GOT3 (cell line): ENCODE results near the gene KRTAP4-16.
"Not testable (repeated sequence)": the region's sequence is repeated elsewhere in the genome, so short reads cannot be mapped to it uniquely, and the experiment has no call there.

Experiments
- DNase-seq: peaks from one replicate; lab custom pipeline; 2025; ENCODE audit warnings: mixed read lengths; lab: John Stamatoyannopoulos, UW

Gene KRTAP4-16

DNA sequence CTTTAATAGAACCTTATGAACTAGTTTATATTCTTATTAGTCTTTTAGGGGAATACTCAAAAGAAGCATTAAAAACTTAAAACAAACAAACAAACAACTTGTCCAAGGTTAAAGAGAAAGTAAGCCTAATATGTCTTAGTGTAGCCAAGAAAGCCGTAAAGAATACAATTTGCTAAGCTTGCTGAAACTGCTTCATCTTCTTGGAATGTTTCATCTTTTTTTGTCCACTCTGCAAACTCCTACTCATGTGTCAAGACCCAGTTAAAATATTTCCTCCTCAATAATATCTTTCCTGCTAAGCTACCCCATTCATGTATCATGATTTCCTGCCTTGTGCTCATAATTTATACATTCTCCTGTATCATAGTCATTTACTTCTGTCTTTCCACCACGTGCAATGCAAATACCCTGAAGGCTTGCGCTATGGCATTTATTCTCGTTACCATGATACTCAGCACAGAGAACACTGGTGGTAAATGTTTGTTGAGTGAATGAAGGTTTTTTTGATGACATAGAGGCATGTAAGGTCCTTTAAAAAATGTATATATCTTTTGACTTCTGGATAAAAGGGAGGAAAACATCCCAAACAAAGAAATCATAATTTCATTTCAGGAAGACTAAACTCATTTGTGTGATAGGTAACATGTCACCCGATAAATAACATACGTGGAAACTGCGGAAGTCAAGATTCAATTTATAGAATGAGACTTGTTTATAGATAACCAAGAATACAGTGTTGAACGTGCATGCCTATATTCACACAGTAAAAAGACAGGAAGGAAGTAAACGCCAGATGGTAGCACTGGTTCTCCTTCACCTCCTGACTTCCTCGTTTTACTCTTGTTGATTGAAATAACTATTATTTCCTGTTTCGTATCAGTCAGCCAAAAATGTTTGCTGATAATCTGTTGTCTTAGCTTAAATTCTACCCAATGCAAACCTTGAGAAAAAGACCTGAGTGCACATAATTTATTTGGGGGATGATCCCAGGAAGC lies 18.0 kb upstream of the KRTAP4-16 start:
- DNase-seq, result not testable (repeated sequence)

- DNase-seq, result no peak
These were observed 16.7 kb upstream of the KRTAP4-16 start for GRCh38 chr17:41118721-41119120.

DNA sequence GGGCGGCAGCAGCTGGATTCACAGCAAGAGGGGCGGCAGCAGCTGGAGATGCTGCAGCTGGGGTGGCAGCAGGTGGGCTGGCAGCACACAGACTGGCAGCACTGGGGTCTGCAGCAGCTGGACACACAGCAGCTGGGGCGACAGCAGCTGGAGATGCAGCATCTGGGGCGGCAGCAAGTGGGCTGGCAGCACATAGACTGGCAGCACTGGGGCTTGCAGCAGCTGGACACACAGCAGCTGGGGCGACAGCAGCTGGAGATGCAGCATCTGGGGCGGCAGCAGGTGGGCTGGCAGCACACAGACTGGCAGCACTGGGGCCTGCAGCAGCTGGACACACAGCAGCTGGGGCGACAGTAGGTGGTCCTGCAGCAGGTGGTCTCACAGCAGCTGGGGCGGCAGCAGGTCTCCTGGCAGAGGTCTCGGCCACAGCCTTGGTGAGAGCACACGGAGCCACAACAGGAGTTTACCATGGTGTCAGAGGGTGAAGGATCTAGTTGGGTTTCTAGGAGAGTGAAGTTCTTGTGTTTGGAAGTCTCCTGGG lies 15.9 kb upstream of the KRTAP4-16 start, which contains the start of gene KRTAP4-11:
KRTAP4-11 (minus strand) TSS at position 528 of the 541 bp plus-strand sequence; CDS start at position 470, 58 bp downstream.
- DNase-seq, result not testable (repeated sequence)

GRCh38 chr17:41116297-41116696 lies 14.3 kb upstream of the KRTAP4-16 start:
- DNase-seq, result no peak

GRCh38 chr17:41111151-41111885 lies 9.3 kb upstream of the KRTAP4-16 start:
- DNase-seq, result no peak

DNA sequence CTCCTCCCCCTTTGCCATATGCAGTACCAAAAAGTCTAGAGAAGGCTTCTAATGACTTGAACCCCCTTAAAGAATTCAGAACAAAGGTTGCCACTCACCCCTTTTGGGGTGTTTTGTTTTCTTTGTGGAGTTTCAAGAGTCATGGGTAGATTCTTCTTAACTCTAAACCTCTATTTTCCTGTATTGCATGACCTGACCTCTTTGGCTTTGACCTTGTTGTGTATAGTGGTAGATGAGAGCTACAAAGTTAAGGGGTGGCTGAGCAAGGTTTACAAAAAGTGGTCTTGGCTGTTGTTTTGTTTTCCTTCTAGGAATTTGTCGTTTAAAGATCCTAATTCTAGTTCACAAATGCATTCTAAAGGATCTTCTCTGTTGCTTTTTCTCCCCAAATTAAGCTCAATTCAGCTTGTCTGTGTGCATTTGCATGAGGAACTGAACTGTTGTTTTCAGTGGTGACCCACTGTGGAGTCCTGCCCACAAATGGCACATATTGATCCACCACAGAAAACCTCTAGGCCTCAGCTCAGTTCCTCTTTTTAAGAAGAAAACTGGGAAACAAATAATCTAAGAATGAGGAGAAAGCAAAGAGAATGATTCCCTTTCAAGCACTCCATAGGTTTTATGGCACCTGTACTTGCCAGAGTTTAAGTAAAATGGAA lies 6.8 kb upstream of the KRTAP4-16 start:
- DNase-seq, result not testable (repeated sequence)

GRCh38 chr17:41107941-41108450 lies 6.0 kb upstream of the KRTAP4-16 start:
- no peak for DNase-seq

DNA sequence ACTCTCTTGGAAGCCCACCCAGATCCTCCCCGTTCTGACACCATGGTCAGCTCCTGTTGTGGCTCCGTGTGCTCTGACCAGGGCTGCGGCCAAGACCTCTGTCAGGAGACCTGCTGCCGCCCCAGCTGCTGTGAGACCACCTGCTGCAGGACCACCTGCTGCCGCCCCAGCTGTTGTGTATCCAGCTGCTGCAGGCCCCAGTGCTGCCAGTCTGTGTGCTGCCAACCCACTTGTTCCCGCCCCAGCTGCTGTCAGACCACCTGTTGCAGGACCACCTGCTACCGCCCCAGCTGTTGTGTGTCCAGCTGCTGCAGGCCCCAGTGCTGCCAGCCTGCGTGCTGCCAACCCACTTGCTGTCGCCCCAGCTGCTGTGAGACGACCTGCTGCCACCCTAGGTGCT lies 3.3 kb upstream of the KRTAP4-16 start, which contains the start of gene KRTAP4-9:
KRTAP4-9 (plus strand) TSS at position 43 of the 400 bp plus-strand sequence; CDS start at position 43, 0 bp downstream.
- DNase-seq, result not testable (repeated sequence)

DNA sequence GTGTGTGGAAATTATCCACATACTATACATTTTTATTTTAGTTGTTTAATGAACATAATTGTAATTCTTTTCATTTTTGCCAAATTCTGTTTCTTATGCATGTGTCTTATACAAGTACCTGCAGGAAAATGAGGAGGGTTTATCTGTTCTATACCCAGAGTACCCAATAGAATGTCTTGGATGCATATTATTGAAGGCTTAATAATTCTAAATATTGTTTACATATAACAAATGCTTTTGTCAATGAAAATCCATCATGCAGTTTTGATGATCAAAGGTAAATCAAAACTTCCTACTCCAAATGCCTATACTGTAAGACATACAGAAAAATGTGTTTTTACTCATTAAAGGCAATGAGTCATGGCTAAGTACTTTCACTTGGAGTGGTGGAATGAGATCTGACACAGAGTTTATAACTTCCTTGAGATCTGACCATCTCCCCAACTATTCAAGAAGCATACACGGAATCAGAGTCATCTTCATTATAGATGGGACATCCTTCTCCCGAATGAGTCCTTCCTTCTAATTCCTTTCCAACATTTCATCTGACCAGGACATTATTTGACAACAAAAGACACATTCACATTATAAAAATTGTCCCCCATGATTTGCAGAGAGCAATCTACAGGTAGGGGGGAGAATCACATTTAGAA lies 2.5 kb upstream of the KRTAP4-16 start:
- not testable (repeated sequence) for DNase-seq

GRCh38 chr17:41103896-41104295 lies 1.9 kb upstream of the KRTAP4-16 start:
- DNase-seq, result no peak

DNA sequence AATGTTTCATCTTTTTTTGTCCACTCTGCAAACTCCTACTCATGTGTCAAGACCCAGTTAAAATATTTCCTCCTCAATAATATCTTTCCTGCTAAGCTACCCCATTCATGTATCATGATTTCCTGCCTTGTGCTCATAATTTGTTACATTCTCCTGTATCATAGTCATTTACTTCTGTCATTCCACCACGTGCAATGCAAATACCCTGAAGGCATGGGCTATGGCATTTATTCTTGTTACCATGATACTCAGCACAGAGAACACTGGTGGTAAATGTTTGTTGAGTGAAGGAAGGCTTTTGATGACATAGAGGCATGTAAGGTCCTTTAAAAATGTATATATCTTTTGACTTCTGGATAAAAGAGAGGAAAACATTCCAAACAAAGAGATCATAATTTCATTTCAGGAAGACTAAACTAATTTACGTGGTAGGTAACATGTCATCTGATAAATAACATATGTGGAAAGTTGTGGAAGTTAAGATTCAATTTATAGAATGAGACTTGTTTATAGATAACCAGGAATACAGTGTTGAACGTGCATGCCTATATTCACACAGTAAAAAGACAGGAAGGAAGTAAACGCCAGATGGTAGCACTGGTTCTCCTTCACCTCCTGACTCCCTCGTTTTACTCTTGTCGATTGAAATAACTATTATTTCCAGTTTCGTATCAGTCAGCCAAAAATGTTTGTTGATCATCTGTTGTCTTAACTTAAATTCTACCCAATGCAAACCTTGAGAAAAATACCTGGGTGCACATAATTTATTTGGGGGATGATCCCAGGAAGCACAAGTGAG lies 2.1 kb downstream of the KRTAP4-16 start:
- not testable (repeated sequence) for DNase-seq

GRCh38 chr17:41098481-41098880 lies 3.5 kb downstream of the KRTAP4-16 start:
- no peak for DNase-seq

- DNase-seq, result no peak
These were observed 4.0 kb downstream of the KRTAP4-16 start, which contains the start of gene KRTAP4-8 for GRCh38 chr17:41098042-41098441. Gene KRTAP4-8, minus strand, starts transcription at chr17:41098142. Its CDS starts 58 bp downstream, at chr17:41098084.

GRCh38 chr17:41096055-41096454 lies 6.0 kb downstream of the KRTAP4-16 start:
- no peak for DNase-seq

DNA sequence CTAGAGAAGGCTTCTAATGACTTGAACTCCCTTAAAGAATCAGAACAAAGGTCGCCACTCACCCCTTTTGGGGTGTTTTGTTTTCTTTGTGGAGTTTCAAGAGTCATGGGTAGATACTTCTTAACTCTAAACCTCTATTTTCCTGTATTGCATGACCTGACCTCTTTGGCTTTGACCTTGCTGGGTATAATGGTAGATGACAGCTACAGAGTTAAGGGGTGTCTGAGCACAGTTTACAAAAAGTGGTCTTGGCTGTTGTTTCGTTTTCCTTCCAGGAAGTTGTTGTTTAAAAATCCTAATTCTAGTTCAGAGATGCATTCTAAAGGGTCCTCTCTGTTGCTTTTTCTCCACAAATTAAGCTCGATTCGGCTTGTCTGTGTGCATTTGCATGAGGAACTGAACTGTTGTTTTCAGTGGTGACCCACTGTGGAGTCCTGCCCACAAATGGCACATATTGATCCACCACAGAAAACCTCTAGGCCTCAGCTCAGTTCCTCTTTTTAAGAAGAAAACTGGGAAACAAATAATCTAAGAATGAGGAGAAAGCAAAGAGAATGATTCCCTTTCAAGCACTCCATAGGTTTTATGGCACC lies 13.2 kb downstream of the KRTAP4-16 start:
- not testable (repeated sequence) for DNase-seq

DNA sequence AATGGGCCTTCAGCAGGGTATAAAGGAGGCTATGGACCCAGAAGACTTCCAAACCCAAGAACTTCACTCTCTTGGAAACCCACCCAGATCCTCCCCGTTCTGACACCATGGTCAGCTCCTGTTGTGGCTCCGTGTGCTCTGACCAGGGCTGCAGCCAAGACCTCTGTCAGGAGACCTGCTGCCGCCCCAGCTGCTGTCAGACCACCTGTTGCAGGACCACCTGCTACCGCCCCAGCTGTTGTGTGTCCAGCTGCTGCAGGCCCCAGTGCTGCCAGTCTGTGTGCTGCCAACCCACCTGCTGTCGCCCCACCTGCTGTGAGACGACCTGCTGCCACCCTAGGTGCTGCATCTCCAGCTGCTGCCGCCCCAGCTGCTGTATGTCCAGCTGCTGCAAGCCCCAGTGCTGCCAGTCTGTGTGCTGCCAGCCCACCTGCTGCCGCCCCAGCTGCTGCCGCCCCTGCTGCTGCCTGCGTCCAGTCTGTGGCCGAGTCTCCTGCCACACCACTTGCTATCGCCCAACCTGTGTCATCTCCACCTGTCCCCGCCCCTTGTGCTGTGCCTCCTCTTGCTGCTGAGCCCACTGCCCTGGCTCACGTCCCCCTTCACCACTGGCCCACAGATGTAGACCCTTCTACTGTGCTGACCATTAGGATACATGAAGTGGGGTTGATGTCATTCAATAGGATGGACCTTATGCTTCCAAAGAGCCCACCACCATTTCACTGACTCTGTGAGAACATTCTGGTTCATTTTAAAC lies 17.7 kb downstream of the KRTAP4-16 start, which contains the start of gene KRTAP4-7:
KRTAP4-7 (plus strand) TSS at position 51 of the 757 bp plus-strand sequence; CDS start at position 108, 57 bp downstream.
- DNase-seq, result not testable (repeated sequence)

DNA sequence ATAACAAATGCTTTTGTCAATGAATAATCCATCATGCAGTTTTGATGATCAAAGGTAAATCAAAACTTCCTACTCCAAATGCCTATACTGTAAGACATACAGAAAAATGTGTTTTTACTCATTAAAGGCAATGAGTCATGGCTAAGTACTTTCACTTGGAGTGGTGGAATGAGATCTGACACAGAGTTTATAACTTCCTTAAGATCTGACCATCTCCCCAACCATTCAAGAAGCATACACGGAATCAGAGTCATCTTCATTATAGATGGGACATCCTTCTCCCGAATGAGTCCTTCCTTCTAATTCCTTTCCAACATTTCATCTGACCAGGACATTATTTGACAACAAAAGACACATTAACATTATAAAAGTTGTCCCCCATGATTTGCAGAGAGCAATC lies 18.6 kb downstream of the KRTAP4-16 start:
- not testable (repeated sequence) for DNase-seq

GRCh38 chr17:41082626-41083025 lies 19.4 kb downstream of the KRTAP4-16 start:
- no peak for DNase-seq

GRCh38 chr17:41076788-41077187 lies 25.2 kb downstream of the KRTAP4-16 start:
- no peak for DNase-seq
